ENCODE results near the gene SLC35G2.

SLC35G2 gene

GRCh38 chr3:136819731-136820679 lies 1.1 kb downstream of the SLC35G2 start:
- in situ Hi-C loops (cut with MboI; ENCODE audit: low pct_unique_long_range_greater_than_20kb, low sequenced_read_pairs), result no loop called here
- peak; percentile 69 for DNase-seq

- in situ Hi-C loops (cut with MboI; ENCODE audit: low pct_unique_long_range_greater_than_20kb, low sequenced_read_pairs), result no loop called here
- DNase-seq, result no peak
Measured at GRCh38 chr3:136831461-136831860, 12.5 kb downstream of the SLC35G2 start.

- in situ Hi-C loops (cut with MboI; ENCODE audit: low pct_unique_long_range_greater_than_20kb, low sequenced_read_pairs), result no loop called here
- DNase-seq, result peak; percentile 39
Measured at GRCh38 chr3:136835089-136835812, 16.3 kb downstream of the SLC35G2 start.

GRCh38 chr3:136835813-136836510 lies 17.0 kb downstream of the SLC35G2 start:
- in situ Hi-C loops (cut with MboI; ENCODE audit: low pct_unique_long_range_greater_than_20kb, low sequenced_read_pairs), result no loop called here
- no peak for DNase-seq

- DNase-seq, result no peak
- in situ Hi-C loops (cut with MboI; ENCODE audit: low pct_unique_long_range_greater_than_20kb, low sequenced_read_pairs), result no loop called here
Measured at GRCh38 chr3:136836511-136837156, 17.7 kb downstream of the SLC35G2 start.

GRCh38 chr3:136838641-136839555 lies 20.0 kb downstream of the SLC35G2 start:
- peak; percentile 77 for DNase-seq
- in situ Hi-C loops (cut with MboI; ENCODE audit: low pct_unique_long_range_greater_than_20kb, low sequenced_read_pairs), result no loop called here

- DNase-seq, result no peak
- in situ Hi-C loops (cut with MboI; ENCODE audit: low pct_unique_long_range_greater_than_20kb, low sequenced_read_pairs), result no loop called here
Measured at GRCh38 chr3:136839556-136839931, 20.6 kb downstream of the SLC35G2 start.

GRCh38 chr3:136840252-136840651 lies 21.3 kb downstream of the SLC35G2 start:
- in situ Hi-C loops (cut with MboI; ENCODE audit: low pct_unique_long_range_greater_than_20kb, low sequenced_read_pairs), result no loop called here
- DNase-seq, result no peak

GRCh38 chr3:136842294-136842693 lies 23.4 kb downstream of the SLC35G2 start:
- in situ Hi-C loops (cut with MboI; ENCODE audit: low pct_unique_long_range_greater_than_20kb, low sequenced_read_pairs), result no loop called here
- DNase-seq, result no peak

- in situ Hi-C loops (cut with MboI; ENCODE audit: low pct_unique_long_range_greater_than_20kb, low sequenced_read_pairs), result no loop called here
- DNase-seq, result no peak
Measured at GRCh38 chr3:136844724-136845123, 25.8 kb downstream of the SLC35G2 start.

- in situ Hi-C loops (cut with MboI; ENCODE audit: low pct_unique_long_range_greater_than_20kb, low sequenced_read_pairs), result no loop called here
- no peak for DNase-seq
Measured at GRCh38 chr3:136852180-136852579, 33.3 kb downstream of the SLC35G2 start.

GRCh38 chr3:136856665-136857064 lies 37.7 kb downstream of the SLC35G2 start:
- DNase-seq, result peak; percentile 62
- in situ Hi-C loops (cut with MboI; ENCODE audit: low pct_unique_long_range_greater_than_20kb, low sequenced_read_pairs), result no loop called here

GRCh38 chr3:136858381-136858780 lies 39.5 kb downstream of the SLC35G2 start:
- peak; percentile 95 for DNase-seq
- in situ Hi-C loops (cut with MboI; ENCODE audit: low pct_unique_long_range_greater_than_20kb, low sequenced_read_pairs), result no loop called here

GRCh38 chr3:136860541-136860940 lies 41.6 kb downstream of the SLC35G2 start:
- peak; percentile 44 for DNase-seq
- in situ Hi-C loops (cut with MboI; ENCODE audit: low pct_unique_long_range_greater_than_20kb, low sequenced_read_pairs), result no loop called here

GRCh38 chr3:136861890-136862616 lies 43.1 kb downstream of the SLC35G2 start, which contains the start of gene NCK1:
TSS of gene NCK1 (plus strand) at chr3:136862208. CDS start at chr3:136928002, 65,794 bp downstream.
- in situ Hi-C loops (cut with MboI; ENCODE audit: low pct_unique_long_range_greater_than_20kb, low sequenced_read_pairs), result no loop called here
- DNase-seq, result peak; percentile 98

- DNase-seq, result peak; percentile 78
- in situ Hi-C loops (cut with MboI; ENCODE audit: low pct_unique_long_range_greater_than_20kb, low sequenced_read_pairs), result no loop called here
Measured at GRCh38 chr3:136862617-136863322, 43.8 kb downstream of the SLC35G2 start.

GRCh38 chr3:136869282-136869681 lies 50.4 kb downstream of the SLC35G2 start:
- in situ Hi-C loops (cut with MboI; ENCODE audit: low pct_unique_long_range_greater_than_20kb, low sequenced_read_pairs), result no loop called here
- no peak for DNase-seq

All from KBM-7 (cell line).